ENCODE data around the gene CTNNA3. TPM values are rescaled to one million over a fixed set of nuclear protein-coding genes. Genes with fewer than 3 reads are reported as not detected.

Gene CTNNA3
- total RNA-seq, 1 experiment from 2014 or later: not detected

GRCh38 chr10:66804962-66805361, 891.0 kb downstream of the CTNNA3 start:
- no peak overlapping the region for H3K27ac ChIP-seq (ENCODE audit: low read length)
- H3K4me2 ChIP-seq (ENCODE audit: low read depth, low read length, poor library complexity, severe bottlenecking): no peak overlapping the region
- no peaks in the 10 kb centered on the region for H3K9me2 ChIP-seq (replicated peaks; ENCODE audit: insufficient read depth, low read length)
- no peak overlapping the region for H3K9ac ChIP-seq (ENCODE audit: low read length)
- no peak overlapping the region for H3K4me3 ChIP-seq (ENCODE audit: low read length)
- no peaks in the 10 kb centered on the region for H3K79me2 ChIP-seq (ENCODE audit: low read length)
- H3K36me3 ChIP-seq (ENCODE audit: insufficient read depth, low read length): no peaks in the 10 kb centered on the region
- no peaks in the 10 kb centered on the region for H3K4me1 ChIP-seq (ENCODE audit: low read length)
- H3K9me3 ChIP-seq (ENCODE audit: low read length): no peaks in the 10 kb centered on the region
- DNase-seq: no peak
- H3K27me3 ChIP-seq (ENCODE audit: low read length): no peaks in the 10 kb centered on the region
- H4K20me1 ChIP-seq (ENCODE audit: insufficient read depth, low read depth, low read length): no peaks in the 10 kb centered on the region
- no peak overlapping the region for H2AFZ ChIP-seq (ENCODE audit: low read length)

GRCh38 chr10:66803174-66803573, 892.8 kb downstream of the CTNNA3 start:
- no peak overlapping the region for H3K4me3 ChIP-seq (ENCODE audit: low read length)
- DNase-seq: no peak
- no peaks in the 10 kb centered on the region for H3K27me3 ChIP-seq (ENCODE audit: low read length)
- no peaks in the 10 kb centered on the region for H3K4me1 ChIP-seq (ENCODE audit: low read length)
- no peaks in the 10 kb centered on the region for H3K79me2 ChIP-seq (ENCODE audit: low read length)
- H3K9me3 ChIP-seq (ENCODE audit: low read length): no peaks in the 10 kb centered on the region
- H3K9ac ChIP-seq (ENCODE audit: low read length): no peak overlapping the region
- no peak overlapping the region for H2AFZ ChIP-seq (ENCODE audit: low read length)
- H3K36me3 ChIP-seq (ENCODE audit: insufficient read depth, low read length): no peaks in the 10 kb centered on the region
- H3K4me2 ChIP-seq (ENCODE audit: low read depth, low read length, poor library complexity, severe bottlenecking): no peak overlapping the region
- no peaks in the 10 kb centered on the region for H4K20me1 ChIP-seq (ENCODE audit: insufficient read depth, low read depth, low read length)
- no peaks in the 10 kb centered on the region for H3K9me2 ChIP-seq (replicated peaks; ENCODE audit: insufficient read depth, low read length)
- no peak overlapping the region for H3K27ac ChIP-seq (ENCODE audit: low read length)

DNA sequence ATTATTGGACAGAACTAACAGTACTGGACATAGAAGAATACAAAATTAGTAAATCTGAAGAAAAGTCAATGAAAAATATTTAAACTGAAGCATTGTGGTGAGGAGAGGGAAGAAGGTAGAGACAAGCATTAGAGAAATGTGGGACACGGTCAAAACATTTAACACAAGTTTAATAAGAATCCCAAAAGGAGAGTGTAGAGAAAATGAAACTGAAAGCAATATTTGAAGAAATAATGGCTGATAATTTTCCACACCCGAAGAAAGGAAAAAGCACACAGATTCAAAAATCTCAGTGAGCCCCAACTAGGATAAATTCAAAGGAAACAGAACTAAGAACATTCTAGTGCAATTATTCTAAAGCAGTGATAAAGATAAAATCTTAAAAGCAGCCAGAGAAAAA, 896.5 kb downstream of the CTNNA3 start:
- H3K9me3 ChIP-seq (ENCODE audit: low read length): no peaks in the 10 kb centered on the region
- no peak overlapping the region; the same call in 1 of the 2 replicates for H3K4me3 ChIP-seq (ENCODE audit: low read length)
- no peak overlapping the region for H3K27ac ChIP-seq (ENCODE audit: low read length)
- no peak overlapping the region for H3K9ac ChIP-seq (ENCODE audit: low read length)
- H3K4me1 ChIP-seq (ENCODE audit: low read length): no peaks in the 10 kb centered on the region
- DNase-seq: no peak
- H3K36me3 ChIP-seq (ENCODE audit: insufficient read depth, low read length): no peaks in the 10 kb centered on the region
- H4K20me1 ChIP-seq (ENCODE audit: insufficient read depth, low read depth, low read length): no peaks in the 10 kb centered on the region
- H3K27me3 ChIP-seq (ENCODE audit: low read length): no peaks in the 10 kb centered on the region
- H3K9me2 ChIP-seq (replicated peaks; ENCODE audit: insufficient read depth, low read length): no peaks in the 10 kb centered on the region
- no peaks in the 10 kb centered on the region for H3K79me2 ChIP-seq (ENCODE audit: low read length)
- no peak overlapping the region for H2AFZ ChIP-seq (ENCODE audit: low read length)
- H3K4me2 ChIP-seq (ENCODE audit: low read depth, low read length, poor library complexity, severe bottlenecking): peak overlapping the region; percentile 47

GRCh38 chr10:66795866-66796265, 900.1 kb downstream of the CTNNA3 start:
- H4K20me1 ChIP-seq (ENCODE audit: insufficient read depth, low read depth, low read length): no peaks in the 10 kb centered on the region
- no peak overlapping the region for H3K4me3 ChIP-seq (ENCODE audit: low read length)
- no peaks in the 10 kb centered on the region for H3K79me2 ChIP-seq (ENCODE audit: low read length)
- no peak for DNase-seq
- no peak overlapping the region for H2AFZ ChIP-seq (ENCODE audit: low read length)
- H3K9me2 ChIP-seq (replicated peaks; ENCODE audit: insufficient read depth, low read length): no peaks in the 10 kb centered on the region
- no peak overlapping the region for H3K9ac ChIP-seq (ENCODE audit: low read length)
- no peaks in the 10 kb centered on the region for H3K36me3 ChIP-seq (ENCODE audit: insufficient read depth, low read length)
- H3K9me3 ChIP-seq (ENCODE audit: low read length): no peaks in the 10 kb centered on the region
- H3K4me2 ChIP-seq (ENCODE audit: low read depth, low read length, poor library complexity, severe bottlenecking): no peak overlapping the region
- H3K27me3 ChIP-seq (ENCODE audit: low read length): no peaks in the 10 kb centered on the region
- H3K4me1 ChIP-seq (ENCODE audit: low read length): no peaks in the 10 kb centered on the region
- H3K27ac ChIP-seq (ENCODE audit: low read length): no peak overlapping the region

- Histone ChIP-seq H3K27me3 (ENCODE audit: low read length) (no peaks in the 10 kb centered on the region), H4K20me1 (ENCODE audit: insufficient read depth, low read depth, low read length) (no peaks in the 10 kb centered on the region), H2AFZ (ENCODE audit: low read length) (no peak overlapping the region), H3K79me2 (ENCODE audit: low read length) (no peaks in the 10 kb centered on the region), H3K4me1 (ENCODE audit: low read length) (no peaks in the 10 kb centered on the region), H3K9me3 (ENCODE audit: low read length) (no peaks in the 10 kb centered on the region), H3K27ac (ENCODE audit: low read length) (no peak overlapping the region), H3K9ac (ENCODE audit: low read length) (no peak overlapping the region), H3K4me3 (ENCODE audit: low read length) (no peak overlapping the region), H3K36me3 (ENCODE audit: insufficient read depth, low read length) (no peaks in the 10 kb centered on the region), H3K4me2 (ENCODE audit: low read depth, low read length, poor library complexity, severe bottlenecking) (no peak overlapping the region), H3K9me2 (replicated peaks; ENCODE audit: insufficient read depth, low read length) (no peaks in the 10 kb centered on the region)
- no peak for DNase-seq
Observed at GRCh38 chr10:66792441-66792840, 903.6 kb downstream of the CTNNA3 start.

- no peaks in the 10 kb centered on the region for H3K9me3 ChIP-seq (ENCODE audit: low read length)
- no peaks in the 10 kb centered on the region for H3K79me2 ChIP-seq (ENCODE audit: low read length)
- no peak overlapping the region for H3K4me3 ChIP-seq (ENCODE audit: low read length)
- no peak overlapping the region for H3K27ac ChIP-seq (ENCODE audit: low read length)
- H2AFZ ChIP-seq (ENCODE audit: low read length): no peak overlapping the region
- no peaks in the 10 kb centered on the region for H3K27me3 ChIP-seq (ENCODE audit: low read length)
- no peaks in the 10 kb centered on the region for H3K9me2 ChIP-seq (replicated peaks; ENCODE audit: insufficient read depth, low read length)
- DNase-seq: no peak
- no peaks in the 10 kb centered on the region for H4K20me1 ChIP-seq (ENCODE audit: insufficient read depth, low read depth, low read length)
- no peaks in the 10 kb centered on the region for H3K4me1 ChIP-seq (ENCODE audit: low read length)
- no peaks in the 10 kb centered on the region for H3K36me3 ChIP-seq (ENCODE audit: insufficient read depth, low read length)
- no peak overlapping the region for H3K9ac ChIP-seq (ENCODE audit: low read length)
- no peak overlapping the region for H3K4me2 ChIP-seq (ENCODE audit: low read depth, low read length, poor library complexity, severe bottlenecking)
Observed at GRCh38 chr10:66788178-66788987, 907.6 kb downstream of the CTNNA3 start.

DNA sequence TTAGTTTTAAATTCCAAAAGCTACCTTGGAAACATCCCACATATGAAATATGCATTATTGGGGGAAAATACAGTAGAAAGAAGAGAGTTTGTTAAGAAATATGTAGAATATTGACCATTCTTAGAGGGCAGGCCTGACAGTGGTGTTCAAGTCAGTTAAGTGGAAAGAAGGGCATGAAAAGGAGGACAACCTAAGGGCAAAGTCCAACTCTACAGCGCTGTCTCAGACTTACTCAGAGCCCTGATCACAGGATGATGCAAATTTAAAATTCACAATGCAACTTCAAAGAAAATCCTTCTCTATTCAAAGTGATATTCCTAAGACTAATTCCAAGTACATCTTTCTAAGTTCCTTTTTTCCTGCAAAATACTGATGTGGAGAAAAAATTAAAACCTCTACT, 909.3 kb downstream of the CTNNA3 start:
- Histone ChIP-seq H3K4me1 (ENCODE audit: low read length) (no peaks in the 10 kb centered on the region), H3K9ac (ENCODE audit: low read length) (no peak overlapping the region), H3K9me2 (replicated peaks; ENCODE audit: insufficient read depth, low read length) (no peaks in the 10 kb centered on the region), H2AFZ (ENCODE audit: low read length) (no peak overlapping the region), H3K4me2 (ENCODE audit: low read depth, low read length, poor library complexity, severe bottlenecking) (no peak overlapping the region), H3K36me3 (ENCODE audit: insufficient read depth, low read length) (no peaks in the 10 kb centered on the region), H4K20me1 (ENCODE audit: insufficient read depth, low read depth, low read length) (no peaks in the 10 kb centered on the region), H3K27ac (ENCODE audit: low read length) (no peak overlapping the region), H3K9me3 (ENCODE audit: low read length) (no peaks in the 10 kb centered on the region), H3K79me2 (ENCODE audit: low read length) (no peaks in the 10 kb centered on the region), H3K4me3 (ENCODE audit: low read length) (no peak overlapping the region), H3K27me3 (ENCODE audit: low read length) (no peaks in the 10 kb centered on the region)
- DNase-seq: no peak

- no peak overlapping the region for H3K27ac ChIP-seq (ENCODE audit: low read length)
- no peak overlapping the region for H3K4me3 ChIP-seq (ENCODE audit: low read length)
- H2AFZ ChIP-seq (ENCODE audit: low read length): no peak overlapping the region
Observed at GRCh38 chr10:66784770-66785169, 911.2 kb downstream of the CTNNA3 start.

More at GRCh38 chr10:66784770-66785169, 911.2 kb downstream of the CTNNA3 start:
- Histone ChIP-seq H3K9ac (ENCODE audit: low read length) (no peak overlapping the region), H3K36me3 (ENCODE audit: insufficient read depth, low read length) (no peaks in the 10 kb centered on the region), H3K9me2 (replicated peaks; ENCODE audit: insufficient read depth, low read length) (no peaks in the 10 kb centered on the region), H3K27me3 (ENCODE audit: low read length) (no peaks in the 10 kb centered on the region), H3K4me2 (ENCODE audit: low read depth, low read length, poor library complexity, severe bottlenecking) (no peak overlapping the region), H3K79me2 (ENCODE audit: low read length) (no peaks in the 10 kb centered on the region), H4K20me1 (ENCODE audit: insufficient read depth, low read depth, low read length) (no peaks in the 10 kb centered on the region), H3K4me1 (ENCODE audit: low read length) (no peaks in the 10 kb centered on the region), H3K9me3 (ENCODE audit: low read length) (no peaks in the 10 kb centered on the region)
- DNase-seq: no peak

Data from Karpas-422 (cell line).